Inferior parietal cortex (tissue), 1 donor: ENCODE results near the gene ADIPOR2.
"Not testable (repeated sequence)": the region's sequence is repeated elsewhere in the genome, so short reads cannot be mapped to it uniquely, and the experiment has no call there.

Experiments
- DNase-seq: peaks from one replicate; pipeline ENCODE4 v3.0.0-alpha.2; 2016; ENCODE audit errors: extremely low spot score

The ADIPOR2 gene

DNA sequence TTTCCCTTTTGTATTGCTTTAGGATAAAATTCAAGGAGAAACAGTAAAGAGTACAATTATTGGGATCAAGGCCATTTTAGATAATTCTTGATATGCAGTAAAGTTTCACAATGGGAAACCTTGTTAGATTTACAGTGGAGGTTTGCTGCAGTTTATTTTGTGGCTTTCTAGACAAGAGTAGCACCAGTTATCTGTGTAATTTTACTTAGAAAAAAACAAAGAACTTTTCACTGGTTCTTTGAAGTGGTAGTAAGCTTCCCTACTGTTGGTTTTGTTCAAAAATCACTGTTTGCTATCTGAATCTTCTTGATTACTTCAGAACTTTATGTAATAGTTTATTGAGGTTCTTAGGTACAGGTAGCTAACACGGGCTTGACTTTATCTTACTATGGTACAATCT lies 42.0 kb downstream of the ADIPOR2 start:
- no peak for DNase-seq

DNA sequence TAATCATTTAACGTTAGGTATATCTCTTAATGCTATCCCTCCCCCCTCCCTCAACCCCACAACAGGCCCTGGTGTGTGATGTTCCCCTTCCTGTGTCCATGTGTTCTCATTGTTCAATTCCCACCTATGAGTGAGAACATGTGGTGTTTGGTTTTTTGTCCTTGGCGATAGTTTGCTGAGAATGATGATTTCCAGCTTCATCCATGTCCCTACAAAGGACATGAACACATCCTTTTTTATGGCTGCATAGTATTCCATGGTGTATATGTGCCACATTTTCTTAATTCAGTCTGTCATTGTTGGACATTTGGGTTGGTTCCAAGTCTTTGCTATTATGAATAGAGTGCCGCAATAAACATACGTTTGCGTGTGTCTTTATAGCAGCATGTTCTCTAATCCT lies 42.8 kb downstream of the ADIPOR2 start:
- DNase-seq, result not testable (repeated sequence)

DNA sequence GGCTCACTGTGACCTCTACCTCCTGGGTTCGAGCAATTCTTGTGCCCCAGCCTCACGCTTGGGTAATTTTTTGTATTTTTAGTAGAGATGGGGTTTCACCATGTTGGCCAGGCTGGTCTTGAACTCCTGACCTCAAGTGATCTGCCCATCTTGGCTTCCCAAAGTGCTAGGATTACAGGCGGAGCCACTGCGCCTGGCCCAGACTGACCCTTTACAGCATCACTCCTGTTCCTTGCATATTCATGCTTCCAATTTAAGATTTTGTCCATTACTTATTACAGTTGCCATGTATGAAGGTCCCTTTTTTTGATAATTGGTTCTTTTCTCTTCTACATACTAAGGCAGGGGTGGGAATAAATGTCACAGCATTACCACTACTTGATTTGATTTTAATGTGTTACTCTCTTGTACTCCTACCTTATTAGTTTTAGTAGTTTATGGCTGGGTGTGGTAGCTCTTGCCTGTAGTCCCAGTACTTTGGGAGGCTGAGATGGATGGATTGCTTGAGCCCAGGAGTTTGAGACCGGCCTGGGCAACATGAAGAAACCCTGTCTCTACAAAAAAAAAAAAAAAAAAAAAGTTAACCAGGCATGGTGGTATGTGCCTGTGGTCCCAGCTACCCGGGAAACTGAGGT lies 46.9 kb downstream of the ADIPOR2 start:
- no peak for DNase-seq

DNA sequence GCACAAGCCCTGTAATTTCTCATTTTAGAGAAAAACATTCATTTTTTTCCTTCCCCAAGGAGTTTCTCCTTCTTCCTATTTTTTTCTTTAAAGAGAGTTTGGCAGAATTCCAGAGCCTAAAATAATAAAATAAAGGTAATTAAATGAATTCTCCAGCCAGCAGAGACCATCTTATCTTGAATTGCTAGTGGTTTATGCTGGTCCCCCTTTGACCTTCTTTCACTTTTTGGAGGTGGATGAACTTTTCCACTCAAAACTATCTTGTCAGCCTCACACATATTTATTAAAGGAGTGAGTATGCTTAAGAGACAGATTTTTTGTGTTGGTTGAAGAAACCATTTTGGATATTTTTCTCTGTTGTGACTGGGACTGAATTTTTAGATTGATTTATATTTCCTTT lies 47.6 kb downstream of the ADIPOR2 start:
- DNase-seq, result no peak

DNA sequence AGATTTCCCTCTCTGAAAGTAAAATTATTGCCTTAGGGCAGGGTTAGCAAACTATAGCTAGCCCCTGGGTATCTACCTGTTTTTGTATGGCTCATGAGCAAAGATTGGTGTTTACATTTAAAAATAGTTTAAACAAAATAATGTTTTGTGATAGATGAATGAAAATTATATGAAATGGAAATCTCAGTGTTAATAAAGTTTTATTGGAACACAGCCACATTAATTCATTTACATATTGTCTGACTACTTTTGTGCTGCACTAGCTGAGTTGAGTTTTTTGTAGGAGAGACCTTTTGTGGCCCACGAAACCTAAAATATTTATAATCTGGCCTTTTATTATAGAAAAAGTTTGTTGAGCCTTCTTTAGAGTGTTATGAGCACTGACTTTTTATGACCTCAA lies 48.5 kb downstream of the ADIPOR2 start:
- DNase-seq, result no peak

DNA sequence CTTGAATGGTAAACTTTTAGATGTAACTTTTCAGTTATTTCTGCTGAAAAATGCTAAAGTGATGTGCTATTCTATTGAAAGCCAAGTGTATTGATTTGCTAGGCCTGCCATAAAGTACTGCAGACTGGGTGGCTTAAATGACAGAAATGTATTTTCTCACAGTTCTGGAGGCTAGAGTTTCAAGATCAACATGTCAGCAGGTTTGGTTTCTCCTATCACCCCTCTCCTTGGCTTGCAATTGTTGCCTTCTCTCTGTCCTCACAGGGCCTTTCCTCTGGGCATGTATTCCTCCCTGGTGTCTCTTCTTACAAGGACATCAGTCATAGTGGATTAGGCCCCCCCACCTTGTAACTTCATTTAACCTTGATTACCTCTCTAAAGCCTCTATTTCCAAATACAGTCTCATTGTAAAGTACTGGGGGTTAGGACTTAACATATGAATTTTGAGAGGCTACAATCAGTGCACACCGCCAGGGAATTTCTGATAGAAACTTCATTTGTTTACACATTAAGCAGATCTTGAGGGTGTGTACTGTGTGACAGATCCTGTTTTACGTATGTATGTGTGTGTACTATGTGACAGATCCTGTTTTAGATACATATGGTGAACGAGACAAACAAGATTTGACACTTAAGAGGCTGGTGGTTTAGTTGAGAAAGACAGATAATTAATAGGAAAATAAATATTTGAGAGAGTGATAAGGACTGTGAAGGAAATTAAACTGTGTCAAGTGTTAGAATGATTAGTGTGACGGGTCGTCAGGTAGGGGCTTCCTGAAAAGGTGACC lies 49.5 kb downstream of the ADIPOR2 start:
- DNase-seq, result no peak

DNA sequence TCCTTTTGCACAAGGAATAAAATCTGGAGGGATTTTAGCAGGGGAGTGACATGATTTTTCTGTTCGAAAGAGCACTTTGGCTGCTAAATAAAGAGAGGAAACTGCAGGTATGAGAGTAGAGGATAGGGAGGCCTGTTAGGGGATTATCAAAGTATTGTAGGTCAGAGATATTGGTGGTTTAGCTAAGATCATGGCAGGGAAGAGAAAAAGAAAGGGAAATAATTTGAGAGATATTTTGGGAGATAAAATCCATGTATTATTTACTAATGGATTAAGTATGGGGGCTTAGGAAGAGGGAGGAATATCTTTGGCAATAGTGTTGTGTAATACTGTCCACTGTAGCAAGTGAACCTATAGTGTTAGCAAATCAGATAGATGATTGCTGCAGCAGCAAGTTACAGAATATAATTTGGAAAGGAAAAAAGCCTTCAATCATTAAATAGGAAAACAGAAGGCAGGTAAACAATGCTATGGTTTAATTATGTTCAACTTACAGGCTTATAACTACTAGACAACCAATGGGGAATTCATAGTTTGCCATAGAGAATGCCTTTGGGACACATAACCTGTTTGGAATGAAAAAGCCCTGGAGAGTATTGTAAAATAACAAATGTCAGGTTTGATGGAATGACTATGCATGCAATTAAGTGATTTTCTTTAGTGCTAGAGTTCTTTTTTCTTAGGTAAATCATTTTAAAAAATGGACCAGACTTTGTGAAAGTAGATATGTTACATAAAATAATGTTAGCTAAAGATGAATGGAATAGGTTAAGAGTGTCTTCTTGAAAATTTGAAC lies 50.5 kb downstream of the ADIPOR2 start:
- DNase-seq, result no peak

DNA sequence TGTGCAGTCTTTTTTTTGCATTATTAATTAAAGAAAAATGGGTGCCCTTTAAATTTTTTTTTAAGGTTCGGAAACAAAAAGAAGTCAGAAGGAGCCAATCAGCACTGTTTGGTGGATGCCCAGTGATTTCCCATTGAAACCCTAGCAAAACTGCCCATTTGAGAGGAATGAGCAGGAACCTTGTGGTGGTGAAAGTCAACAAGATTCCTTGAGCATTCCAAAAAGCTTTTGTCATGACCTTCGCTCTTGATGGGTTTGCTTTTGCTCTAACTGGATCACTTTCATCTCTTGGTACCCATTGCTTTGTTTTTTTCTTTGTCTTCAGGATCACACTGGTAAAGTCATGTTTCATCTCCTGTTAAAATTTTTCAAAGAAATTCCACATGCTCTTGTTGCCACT lies 54.1 kb downstream of the ADIPOR2 start:
- DNase-seq, result no peak

DNA sequence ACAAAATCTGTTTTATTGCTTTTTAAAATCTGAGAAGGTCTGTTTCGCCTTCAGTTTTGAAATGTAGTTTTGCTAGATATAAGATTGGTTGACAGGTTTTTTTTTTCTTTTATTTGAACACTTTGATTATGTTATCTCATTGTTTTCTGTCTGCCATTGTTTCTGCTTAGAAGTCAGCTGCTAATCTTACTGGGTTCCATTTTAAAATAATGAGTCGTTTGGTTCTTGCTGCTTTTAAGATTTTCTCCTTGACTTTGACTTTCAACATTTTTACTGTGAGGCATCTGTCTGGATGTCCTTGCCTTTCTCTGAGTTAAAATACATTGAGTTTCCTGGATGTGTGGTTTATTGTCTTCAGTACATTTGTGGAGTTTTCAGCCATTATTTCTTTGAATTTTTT lies 56.7 kb downstream of the ADIPOR2 start:
- no peak for DNase-seq

DNA sequence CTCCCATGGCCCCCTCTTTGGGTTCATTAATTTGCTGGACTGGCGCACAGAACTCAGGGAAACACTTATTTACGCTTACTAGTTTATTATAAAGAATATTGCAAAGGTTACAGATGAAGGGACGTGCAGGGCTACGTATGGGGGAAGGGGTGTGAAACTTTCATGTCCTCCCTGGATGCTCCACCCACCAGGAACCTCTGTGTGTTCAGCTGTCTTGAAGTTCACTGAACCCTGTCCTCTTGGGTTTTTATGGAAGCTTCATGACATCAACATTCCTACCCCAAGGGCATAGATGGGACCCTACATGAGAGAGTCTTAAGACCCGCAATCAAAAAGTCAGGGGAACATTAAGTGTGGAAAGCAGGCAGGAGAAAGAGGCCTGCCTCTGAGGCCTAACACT lies 58.1 kb downstream of the ADIPOR2 start:
- DNase-seq, result no peak

DNA sequence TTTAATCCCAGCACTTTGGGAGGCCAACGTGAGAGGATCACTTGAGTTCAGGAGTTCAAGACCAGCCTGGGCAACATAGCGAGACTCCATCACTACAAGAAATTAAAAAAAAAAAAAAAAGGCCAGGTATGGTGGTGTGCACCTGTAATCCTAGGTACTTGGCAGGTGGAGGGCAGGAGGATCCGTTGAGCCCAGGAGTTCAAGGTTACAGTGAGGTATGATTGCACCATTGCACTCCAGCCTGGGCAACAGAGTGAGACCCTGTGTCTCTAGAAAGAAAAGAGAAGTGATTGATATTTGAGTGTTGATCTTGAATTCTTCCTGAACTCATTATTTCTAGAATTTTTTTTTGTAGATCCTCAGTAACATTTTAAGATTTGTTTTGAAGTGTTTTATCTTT lies 59.4 kb downstream of the ADIPOR2 start:
- DNase-seq, result no peak

DNA sequence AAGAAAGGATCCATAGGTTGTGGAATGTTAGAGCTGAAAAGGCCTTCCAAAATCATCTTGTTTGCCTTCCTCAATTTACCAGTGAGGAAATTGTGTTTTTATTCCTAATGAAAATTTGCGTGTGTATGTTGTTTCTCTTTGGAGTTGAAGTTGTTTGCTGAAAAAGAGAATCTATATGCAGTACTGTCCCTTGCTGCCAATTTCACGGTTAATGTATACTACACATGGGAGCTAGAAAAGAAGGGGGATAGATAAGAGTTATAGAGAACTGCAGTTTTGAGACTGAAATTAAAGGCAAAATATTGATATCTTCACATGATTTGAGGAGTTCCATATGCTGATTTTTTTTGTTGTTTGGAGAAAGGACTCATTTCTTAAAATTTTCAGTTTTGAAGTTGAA lies 67.5 kb downstream of the ADIPOR2 start:
- no peak for DNase-seq

DNA sequence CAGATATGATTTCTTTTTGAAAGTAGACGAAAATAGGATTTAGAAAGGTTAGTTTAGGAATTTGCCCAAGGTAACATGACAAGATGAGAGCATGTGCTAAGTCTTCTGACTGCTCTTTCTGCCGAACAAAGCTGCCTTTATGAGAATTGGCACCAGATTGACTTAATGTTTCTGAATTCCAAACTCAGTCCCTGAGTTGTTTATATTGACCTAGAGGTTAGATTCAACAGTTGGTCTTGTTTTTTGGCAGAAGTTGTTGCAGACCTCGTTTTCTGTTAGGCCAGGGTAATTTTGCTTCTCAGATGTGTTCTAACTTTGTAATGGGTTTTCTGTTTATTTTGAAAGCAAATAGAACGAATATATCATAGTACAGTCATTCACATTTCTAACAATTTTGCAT lies 68.0 kb downstream of the ADIPOR2 start:
- peak; percentile 68 for DNase-seq

DNA sequence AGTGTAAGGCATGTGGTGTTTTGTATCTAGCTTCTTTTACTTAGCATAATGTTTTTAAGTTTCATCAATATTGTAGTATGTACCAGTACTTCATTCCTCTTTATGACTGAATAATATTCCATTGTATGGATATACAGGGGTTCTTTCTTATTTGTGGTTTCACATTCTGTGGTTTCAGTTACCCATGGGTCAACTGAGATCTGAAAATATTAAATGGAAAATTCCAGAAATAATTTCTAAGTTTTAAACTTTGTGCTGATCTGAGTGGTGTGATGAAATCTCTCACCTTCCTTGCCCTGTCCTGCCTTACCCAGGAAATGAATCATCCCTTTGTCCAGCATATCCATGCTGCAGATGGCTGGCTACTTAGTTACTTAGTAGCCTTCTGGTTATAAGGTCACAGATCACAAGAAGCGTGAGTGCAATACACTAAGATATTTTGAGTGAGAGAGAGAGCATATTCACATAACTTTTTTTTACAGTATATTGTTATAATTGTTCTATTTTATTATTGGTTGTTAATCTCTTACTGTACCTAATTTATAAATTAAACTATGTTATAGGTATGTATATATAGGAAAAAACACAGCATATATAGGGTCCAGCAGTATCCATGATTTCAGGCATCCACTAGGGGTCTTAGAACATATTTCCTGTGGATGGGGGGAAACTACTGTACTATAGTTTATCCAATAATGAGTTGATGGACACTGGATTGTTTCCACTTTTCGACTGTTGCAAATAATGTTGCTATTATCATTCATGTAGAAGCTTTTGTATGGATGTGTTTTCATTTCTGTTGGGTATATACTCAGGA lies 69.9 kb downstream of the ADIPOR2 start:
- no peak for DNase-seq

DNA sequence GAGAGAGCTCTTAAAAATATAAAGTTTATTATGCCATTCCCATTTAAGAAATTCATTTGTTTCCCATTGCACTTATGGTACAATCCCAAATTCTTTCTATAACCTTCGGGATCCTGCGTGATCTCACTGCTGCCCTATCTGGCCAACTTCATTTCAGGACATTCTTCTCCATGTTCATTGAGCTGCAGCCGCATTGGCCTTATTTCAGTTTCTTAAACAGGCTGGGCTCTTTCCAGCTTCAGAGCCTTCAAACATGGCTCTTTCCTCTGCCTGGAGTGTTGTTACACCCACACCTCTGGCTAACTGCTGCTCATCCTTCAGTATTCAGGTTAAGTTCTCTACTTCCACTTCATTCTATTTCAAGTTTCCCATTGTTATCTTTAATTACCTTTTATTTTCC lies 71.0 kb downstream of the ADIPOR2 start:
- DNase-seq, result no peak

DNA sequence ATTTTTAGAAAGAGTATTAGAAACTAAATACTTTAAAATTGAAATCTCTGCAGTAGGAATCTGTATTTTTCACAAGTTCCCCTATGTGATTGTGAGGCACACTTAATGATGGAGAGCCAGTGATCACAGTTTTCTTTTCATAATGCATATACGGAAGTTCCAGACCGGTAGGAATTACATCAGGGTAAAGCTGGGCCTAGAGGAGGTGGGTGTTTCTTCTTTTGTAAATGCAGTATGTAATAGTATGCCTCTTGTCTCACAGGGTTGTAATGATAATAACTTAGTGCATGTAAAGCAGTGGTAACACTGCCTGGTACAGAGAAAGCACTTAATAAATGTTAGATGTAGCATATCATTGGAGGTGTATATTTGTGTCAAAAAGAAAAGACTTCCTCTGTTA lies 72.3 kb downstream of the ADIPOR2 start:
- DNase-seq, result no peak

DNA sequence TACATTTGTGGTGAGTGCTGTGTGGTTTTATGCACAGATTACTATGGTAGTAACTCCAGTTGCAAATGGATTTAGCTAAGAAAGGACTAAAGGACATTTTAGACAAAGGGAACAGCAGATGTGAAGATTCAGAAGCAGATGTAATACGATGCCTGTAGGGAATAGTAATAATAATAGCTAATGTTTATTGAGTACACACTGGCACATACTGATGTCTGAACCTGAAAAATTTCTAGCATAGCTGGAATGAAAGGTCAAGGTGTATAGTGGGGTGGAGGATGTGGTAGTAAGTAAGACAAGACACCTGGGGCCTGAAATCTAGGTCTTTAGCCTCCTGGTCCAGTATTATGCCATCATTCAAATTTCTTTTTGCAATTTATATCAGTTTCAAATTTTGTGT lies 75.2 kb downstream of the ADIPOR2 start:
- DNase-seq, result no peak

DNA sequence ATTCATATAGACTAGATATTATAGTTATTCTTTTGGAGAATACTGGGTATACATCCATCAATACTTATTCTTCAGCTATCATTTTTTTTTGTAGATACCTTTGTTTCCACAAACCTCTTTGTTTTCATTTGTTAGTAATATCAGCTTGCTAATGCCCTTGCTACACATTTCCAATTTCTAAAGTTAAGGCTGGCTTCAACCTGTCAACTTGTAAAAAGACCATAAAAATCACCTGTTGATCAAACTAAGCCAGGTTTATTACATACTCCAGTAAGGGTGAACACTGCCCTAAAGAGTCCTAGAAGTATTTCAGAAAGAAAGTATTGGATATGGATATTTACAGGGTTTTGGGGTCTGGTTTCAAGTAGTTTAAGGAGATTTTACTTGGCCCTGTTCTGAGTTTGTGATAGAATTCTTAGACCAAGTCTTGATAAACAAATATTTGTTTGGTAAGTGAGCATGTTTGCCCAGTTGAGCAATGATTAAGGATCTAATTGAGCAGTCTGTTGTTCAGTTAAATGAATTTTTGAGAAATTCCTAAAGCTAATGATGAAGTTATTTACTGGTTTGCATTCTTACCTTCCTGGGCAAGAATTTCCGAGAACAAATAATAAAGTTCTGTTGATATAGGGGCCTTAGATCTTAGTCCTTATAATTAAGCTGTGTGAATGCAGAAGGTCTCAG lies 76.7 kb downstream of the ADIPOR2 start:
- DNase-seq, result no peak

DNA sequence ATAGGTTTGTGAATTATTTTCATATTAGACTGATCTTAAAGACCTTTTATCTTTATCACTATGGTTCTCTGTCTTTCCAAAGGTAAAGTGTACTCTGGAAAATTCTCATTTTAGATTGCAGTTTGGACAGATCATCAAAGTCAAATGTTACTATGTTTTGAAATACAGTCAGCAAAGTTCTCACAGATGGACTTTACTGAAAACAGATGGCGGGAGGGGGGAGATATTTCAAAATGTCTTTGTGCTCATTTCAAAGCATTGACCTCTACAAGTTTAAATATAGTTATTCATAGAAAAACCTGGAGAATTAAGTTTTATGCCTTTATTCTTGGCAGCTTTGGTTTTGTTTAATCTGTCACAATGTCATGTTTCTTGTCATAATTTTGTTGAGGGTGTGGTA lies 77.7 kb downstream of the ADIPOR2 start:
- no peak for DNase-seq

DNA sequence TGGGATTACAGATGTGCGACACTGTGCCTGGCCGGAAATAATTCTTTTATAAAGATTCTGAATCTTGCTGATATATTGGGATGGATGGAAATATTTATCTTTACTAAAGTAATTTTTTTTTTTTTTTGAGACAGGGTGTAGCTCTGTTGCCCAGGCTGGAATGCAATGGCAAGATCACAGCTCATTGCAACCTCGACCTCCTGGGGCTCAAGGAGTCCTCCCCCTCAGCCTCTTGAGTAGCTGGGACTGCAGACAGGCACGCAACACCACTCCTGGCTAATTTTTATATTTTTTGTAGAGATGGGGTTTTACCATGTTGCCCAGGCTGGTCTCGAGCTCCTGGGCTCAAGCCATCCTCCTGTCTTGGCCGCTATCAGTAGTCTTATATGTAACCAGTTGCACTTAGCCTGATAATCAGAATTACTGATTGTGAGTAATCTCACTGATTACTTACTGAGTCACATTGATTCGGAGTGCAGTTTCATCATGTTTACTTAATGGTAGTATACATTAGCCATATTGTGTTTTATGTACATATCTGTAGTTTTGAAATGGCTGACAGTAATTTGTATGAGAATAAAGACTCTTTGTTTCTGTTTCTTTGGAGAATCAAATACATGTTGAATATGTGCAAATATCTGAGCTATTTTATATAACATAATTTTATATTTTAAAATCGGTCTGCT lies 79.1 kb downstream of the ADIPOR2 start:
- no peak for DNase-seq
